Peyer's patch (tissue), 4 donors: ENCODE measurements around the gene DMAP1.

Experiments
- POLR2A ChIP-seq, 2 donors: fragments of 450-650 bp; IDR thresholded peaks; one replicate each; pipeline ENCODE4 v1.5.1; 2017; ENCODE audit warnings: antibody characterized with exemption in 2 of 2, mild to moderate bottlenecking in 2 of 2, moderate library complexity in 2 of 2
- TF ChIP-seq, protein P1 (sequence below), 6 experiments: fragments of 450-650 bp in 4 of 6; fragments of 200-600 bp in 2 of 6; sonication (generic) in 1 of 6; IDR thresholded peaks; one replicate each; pipeline ENCODE4 v1.5.1; 2017 to 2019; ENCODE audit warnings: antibody characterized with exemption in 6 of 6, mild to moderate bottlenecking in 3 of 6, moderate library complexity in 1 of 6

DNA sequence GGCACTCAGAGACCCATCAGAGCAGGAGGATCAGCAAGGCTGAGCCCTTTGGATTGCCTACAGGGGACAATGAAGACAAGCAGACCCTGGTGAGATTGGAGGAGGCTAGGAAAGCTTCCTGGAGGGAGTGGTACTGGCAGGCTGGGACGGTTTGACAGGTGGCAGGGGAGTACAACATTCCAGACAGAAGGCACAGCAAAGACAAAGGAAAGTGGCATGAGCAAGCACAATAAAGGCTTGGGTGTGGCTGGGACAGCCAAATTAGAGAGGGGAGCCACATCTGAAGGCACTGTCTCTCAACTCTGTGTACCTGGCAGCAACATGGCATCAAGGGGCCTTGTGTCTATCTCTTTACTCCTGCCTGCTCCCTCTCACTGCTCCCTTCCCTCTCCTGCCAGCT lies 38.2 kb downstream of the DMAP1 start:
- TF ChIP-seq, protein P1, sequence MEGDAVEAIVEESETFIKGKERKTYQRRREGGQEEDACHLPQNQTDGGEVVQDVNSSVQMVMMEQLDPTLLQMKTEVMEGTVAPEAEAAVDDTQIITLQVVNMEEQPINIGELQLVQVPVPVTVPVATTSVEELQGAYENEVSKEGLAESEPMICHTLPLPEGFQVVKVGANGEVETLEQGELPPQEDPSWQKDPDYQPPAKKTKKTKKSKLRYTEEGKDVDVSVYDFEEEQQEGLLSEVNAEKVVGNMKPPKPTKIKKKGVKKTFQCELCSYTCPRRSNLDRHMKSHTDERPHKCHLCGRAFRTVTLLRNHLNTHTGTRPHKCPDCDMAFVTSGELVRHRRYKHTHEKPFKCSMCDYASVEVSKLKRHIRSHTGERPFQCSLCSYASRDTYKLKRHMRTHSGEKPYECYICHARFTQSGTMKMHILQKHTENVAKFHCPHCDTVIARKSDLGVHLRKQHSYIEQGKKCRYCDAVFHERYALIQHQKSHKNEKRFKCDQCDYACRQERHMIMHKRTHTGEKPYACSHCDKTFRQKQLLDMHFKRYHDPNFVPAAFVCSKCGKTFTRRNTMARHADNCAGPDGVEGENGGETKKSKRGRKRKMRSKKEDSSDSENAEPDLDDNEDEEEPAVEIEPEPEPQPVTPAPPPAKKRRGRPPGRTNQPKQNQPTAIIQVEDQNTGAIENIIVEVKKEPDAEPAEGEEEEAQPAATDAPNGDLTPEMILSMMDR (IDR thresholded peaks at IDR 0.05) = no peak
- no peak for TF ChIP-seq POLR2A (IDR thresholded peaks at IDR 0.05)
